Measurements from ENCODE around the gene SLC35F3.
"Not testable (repeated sequence)": the region's sequence is repeated elsewhere in the genome, so short reads cannot be mapped to it uniquely, and the experiment has no call there.

The SLC35F3 gene

GRCh38 chr1:234107416-234108021 lies 203.0 kb downstream of the SLC35F3 start:
- no peak for DNase-seq

- DNase-seq: no peak
Observed at GRCh38 chr1:234108921-234109320, 204.4 kb downstream of the SLC35F3 start.

- no peak for DNase-seq
Observed at GRCh38 chr1:234109840-234110239, 205.4 kb downstream of the SLC35F3 start.

- DNase-seq: peak; percentile 29
Observed at GRCh38 chr1:234111458-234112142, 207.1 kb downstream of the SLC35F3 start.

- peak; percentile 53 for DNase-seq
Observed at GRCh38 chr1:234114648-234115307, 210.3 kb downstream of the SLC35F3 start.

GRCh38 chr1:234118911-234119310 lies 214.4 kb downstream of the SLC35F3 start:
- no peak for DNase-seq

- DNase-seq: no peak
Observed at GRCh38 chr1:234119431-234119830, 215.0 kb downstream of the SLC35F3 start.

GRCh38 chr1:234120327-234120944 lies 216.0 kb downstream of the SLC35F3 start:
- DNase-seq: no peak

- DNase-seq: not testable (repeated sequence)
Observed at GRCh38 chr1:234121659-234122058, 217.2 kb downstream of the SLC35F3 start.

- not testable (repeated sequence) for DNase-seq
Observed at GRCh38 chr1:234122571-234122970, 218.1 kb downstream of the SLC35F3 start.

- DNase-seq: no peak
Observed at GRCh38 chr1:234123867-234124266, 219.4 kb downstream of the SLC35F3 start.

GRCh38 chr1:234125283-234125682 lies 220.8 kb downstream of the SLC35F3 start:
- DNase-seq: peak; percentile 3

GRCh38 chr1:234125714-234126113 lies 221.2 kb downstream of the SLC35F3 start:
- DNase-seq: no peak

- DNase-seq: no peak
Observed at GRCh38 chr1:234127026-234127671, 222.7 kb downstream of the SLC35F3 start.

GRCh38 chr1:234132795-234133194 lies 228.3 kb downstream of the SLC35F3 start:
- no peak for DNase-seq

- no peak for DNase-seq
Observed at GRCh38 chr1:234134878-234135277, 230.4 kb downstream of the SLC35F3 start.

- DNase-seq: no peak
Observed at GRCh38 chr1:234135501-234135900, 231.0 kb downstream of the SLC35F3 start.

- DNase-seq: no peak
Observed at GRCh38 chr1:234136073-234136472, 231.6 kb downstream of the SLC35F3 start.

GRCh38 chr1:234139966-234140365 lies 235.5 kb downstream of the SLC35F3 start:
- DNase-seq: no peak

GRCh38 chr1:234140388-234140787 lies 235.9 kb downstream of the SLC35F3 start:
- no peak for DNase-seq

GRCh38 chr1:234141006-234141405 lies 236.5 kb downstream of the SLC35F3 start:
- DNase-seq: no peak

- DNase-seq: no peak
Observed at GRCh38 chr1:234143681-234144080, 239.2 kb downstream of the SLC35F3 start.

- no peak for DNase-seq
Observed at GRCh38 chr1:234144901-234145300, 240.4 kb downstream of the SLC35F3 start.

Measured in fibroblast of skin of back (primary cell).